Measurements from ENCODE around the gene LIMK2. TPM values are rescaled to one million over a fixed set of nuclear protein-coding genes. Genes with fewer than 3 reads are reported as not detected.

The LIMK2 gene
- total and polyA plus RNA-seq, 9 of the 15 experiments (the other 6 are each of a cell fraction or from before 2014, with no cell fraction given), result 1.1 to 14.5 (median 8.5) TPM

DNA sequence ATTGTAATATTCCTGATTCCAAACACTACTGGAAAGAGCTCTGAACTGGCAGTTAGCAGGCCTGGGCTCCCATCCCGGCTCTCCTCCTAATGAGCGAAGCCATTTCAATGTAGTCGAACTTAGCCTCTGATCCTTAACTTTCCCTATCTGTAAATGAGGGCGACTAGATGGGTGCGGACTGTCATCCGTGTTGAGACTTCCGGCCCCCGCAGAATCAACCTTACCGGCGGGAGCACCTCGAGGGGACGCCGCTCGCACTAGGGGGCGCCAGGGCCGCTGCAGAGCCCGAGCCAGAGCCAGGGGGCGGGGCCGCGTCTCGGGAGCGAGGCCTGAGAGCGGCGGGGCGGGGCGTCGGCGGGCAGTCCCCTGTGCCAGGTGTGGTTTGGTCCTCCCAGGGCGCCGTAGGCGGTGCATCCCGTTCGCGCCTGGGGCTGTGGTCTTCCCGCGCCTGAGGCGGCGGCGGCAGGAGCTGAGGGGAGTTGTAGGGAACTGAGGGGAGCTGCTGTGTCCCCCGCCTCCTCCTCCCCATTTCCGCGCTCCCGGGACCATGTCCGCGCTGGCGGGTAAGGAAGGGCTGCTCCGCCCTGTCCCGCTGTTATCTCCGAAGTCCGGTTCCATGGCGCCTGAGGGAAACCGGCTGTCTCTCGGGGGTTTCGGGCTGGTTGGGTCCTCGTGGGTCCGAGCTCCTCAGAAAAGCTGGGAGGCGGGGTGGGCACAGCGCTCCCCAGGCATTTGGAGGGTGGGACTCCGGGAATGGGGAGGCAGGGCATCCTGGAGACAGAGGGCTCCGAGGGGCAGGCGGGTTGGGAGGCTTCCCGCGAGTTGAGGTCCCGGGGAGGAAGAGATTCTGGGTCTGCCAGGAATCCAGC lies at the start of gene LIMK2 (continued):
- TF ChIP-seq, protein P1, sequence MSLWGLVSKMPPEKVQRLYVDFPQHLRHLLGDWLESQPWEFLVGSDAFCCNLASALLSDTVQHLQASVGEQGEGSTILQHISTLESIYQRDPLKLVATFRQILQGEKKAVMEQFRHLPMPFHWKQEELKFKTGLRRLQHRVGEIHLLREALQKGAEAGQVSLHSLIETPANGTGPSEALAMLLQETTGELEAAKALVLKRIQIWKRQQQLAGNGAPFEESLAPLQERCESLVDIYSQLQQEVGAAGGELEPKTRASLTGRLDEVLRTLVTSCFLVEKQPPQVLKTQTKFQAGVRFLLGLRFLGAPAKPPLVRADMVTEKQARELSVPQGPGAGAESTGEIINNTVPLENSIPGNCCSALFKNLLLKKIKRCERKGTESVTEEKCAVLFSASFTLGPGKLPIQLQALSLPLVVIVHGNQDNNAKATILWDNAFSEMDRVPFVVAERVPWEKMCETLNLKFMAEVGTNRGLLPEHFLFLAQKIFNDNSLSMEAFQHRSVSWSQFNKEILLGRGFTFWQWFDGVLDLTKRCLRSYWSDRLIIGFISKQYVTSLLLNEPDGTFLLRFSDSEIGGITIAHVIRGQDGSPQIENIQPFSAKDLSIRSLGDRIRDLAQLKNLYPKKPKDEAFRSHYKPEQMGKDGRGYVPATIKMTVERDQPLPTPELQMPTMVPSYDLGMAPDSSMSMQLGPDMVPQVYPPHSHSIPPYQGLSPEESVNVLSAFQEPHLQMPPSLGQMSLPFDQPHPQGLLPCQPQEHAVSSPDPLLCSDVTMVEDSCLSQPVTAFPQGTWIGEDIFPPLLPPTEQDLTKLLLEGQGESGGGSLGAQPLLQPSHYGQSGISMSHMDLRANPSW (CRISPR knock-in tag; IDR thresholded peaks at IDR 0.05), result no peak
- TF ChIP-seq GATAD2B (IDR thresholded peaks at IDR 0.05; ENCODE audit: borderline replicate concordance) (no peak), TSC22D4 (tag; IDR thresholded peaks at IDR 0.05) (no peak), SRF (CRISPR knock-in tag; IDR thresholded peaks at IDR 0.05) (no peak), LARP7 (IDR thresholded peaks at IDR 0.05) (no peak), CREB1 (IDR thresholded peaks at IDR 0.05) (no peak), CREB1 (CRISPR knock-in tag; IDR thresholded peaks at IDR 0.05) (peak; percentile 8; the same call in 1 of the 2 replicates), FOS (IDR thresholded peaks at IDR 0.05; ENCODE audit: extremely low read depth, insufficient read length) (no peak), NONO (IDR thresholded peaks at IDR 0.05; ENCODE audit: low read depth in 2 of 2, low read length in 1 of 2) (no peak), ZNF583 (CRISPR knock-in tag; IDR thresholded peaks at IDR 0.05) (no peak), SMAD3 (CRISPR knock-in tag; conservative IDR thresholded peaks at IDR 0.05) (no peak), SREBF1 (IDR thresholded peaks at IDR 0.05; ENCODE audit: borderline replicate concordance, low read depth, low read length) (no peak)
- TF ChIP-seq, protein P2, sequence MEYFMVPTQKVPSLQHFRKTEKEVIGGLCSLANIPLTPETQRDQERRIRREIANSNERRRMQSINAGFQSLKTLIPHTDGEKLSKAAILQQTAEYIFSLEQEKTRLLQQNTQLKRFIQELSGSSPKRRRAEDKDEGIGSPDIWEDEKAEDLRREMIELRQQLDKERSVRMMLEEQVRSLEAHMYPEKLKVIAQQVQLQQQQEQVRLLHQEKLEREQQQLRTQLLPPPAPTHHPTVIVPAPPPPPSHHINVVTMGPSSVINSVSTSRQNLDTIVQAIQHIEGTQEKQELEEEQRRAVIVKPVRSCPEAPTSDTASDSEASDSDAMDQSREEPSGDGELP (CRISPR knock-in tag; IDR thresholded peaks at IDR 0.05; ENCODE audit: borderline replicate concordance), result peak; percentile 62; the same call in 1 of the 2 replicates
- TF ChIP-seq, protein P3, sequence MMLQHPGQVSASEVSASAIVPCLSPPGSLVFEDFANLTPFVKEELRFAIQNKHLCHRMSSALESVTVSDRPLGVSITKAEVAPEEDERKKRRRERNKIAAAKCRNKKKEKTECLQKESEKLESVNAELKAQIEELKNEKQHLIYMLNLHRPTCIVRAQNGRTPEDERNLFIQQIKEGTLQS (IDR thresholded peaks at IDR 0.05), result no peak
- TF ChIP-seq, protein P3 (CRISPR knock-in tag; conservative IDR thresholded peaks at IDR 0.05), result no peak
- TF ChIP-seq, protein P4, sequence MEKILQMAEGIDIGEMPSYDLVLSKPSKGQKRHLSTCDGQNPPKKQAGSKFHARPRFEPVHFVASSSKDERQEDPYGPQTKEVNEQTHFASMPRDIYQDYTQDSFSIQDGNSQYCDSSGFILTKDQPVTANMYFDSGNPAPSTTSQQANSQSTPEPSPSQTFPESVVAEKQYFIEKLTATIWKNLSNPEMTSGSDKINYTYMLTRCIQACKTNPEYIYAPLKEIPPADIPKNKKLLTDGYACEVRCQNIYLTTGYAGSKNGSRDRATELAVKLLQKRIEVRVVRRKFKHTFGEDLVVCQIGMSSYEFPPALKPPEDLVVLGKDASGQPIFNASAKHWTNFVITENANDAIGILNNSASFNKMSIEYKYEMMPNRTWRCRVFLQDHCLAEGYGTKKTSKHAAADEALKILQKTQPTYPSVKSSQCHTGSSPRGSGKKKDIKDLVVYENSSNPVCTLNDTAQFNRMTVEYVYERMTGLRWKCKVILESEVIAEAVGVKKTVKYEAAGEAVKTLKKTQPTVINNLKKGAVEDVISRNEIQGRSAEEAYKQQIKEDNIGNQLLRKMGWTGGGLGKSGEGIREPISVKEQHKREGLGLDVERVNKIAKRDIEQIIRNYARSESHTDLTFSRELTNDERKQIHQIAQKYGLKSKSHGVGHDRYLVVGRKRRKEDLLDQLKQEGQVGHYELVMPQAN (IDR thresholded peaks at IDR 0.05; ENCODE audit: borderline replicate concordance), result no peak
- TF ChIP-seq, protein P5, sequence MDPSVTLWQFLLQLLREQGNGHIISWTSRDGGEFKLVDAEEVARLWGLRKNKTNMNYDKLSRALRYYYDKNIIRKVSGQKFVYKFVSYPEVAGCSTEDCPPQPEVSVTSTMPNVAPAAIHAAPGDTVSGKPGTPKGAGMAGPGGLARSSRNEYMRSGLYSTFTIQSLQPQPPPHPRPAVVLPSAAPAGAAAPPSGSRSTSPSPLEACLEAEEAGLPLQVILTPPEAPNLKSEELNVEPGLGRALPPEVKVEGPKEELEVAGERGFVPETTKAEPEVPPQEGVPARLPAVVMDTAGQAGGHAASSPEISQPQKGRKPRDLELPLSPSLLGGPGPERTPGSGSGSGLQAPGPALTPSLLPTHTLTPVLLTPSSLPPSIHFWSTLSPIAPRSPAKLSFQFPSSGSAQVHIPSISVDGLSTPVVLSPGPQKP (CRISPR knock-in tag; IDR thresholded peaks at IDR 0.05), result no peak
- TF ChIP-seq, protein P6, sequence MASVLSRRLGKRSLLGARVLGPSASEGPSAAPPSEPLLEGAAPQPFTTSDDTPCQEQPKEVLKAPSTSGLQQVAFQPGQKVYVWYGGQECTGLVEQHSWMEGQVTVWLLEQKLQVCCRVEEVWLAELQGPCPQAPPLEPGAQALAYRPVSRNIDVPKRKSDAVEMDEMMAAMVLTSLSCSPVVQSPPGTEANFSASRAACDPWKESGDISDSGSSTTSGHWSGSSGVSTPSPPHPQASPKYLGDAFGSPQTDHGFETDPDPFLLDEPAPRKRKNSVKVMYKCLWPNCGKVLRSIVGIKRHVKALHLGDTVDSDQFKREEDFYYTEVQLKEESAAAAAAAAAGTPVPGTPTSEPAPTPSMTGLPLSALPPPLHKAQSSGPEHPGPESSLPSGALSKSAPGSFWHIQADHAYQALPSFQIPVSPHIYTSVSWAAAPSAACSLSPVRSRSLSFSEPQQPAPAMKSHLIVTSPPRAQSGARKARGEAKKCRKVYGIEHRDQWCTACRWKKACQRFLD (CRISPR knock-in tag; IDR thresholded peaks at IDR 0.05), result no peak

All from K562 (cell line).